ENCODE data around the gene NXPH4. TPM values are rescaled to one million over a fixed set of nuclear protein-coding genes. Genes with fewer than 3 reads are reported as not detected.

NXPH4 gene
- total and polyA plus RNA-seq, 4 donors = 0.15 to 0.94 (median 0.48) TPM

DNA sequence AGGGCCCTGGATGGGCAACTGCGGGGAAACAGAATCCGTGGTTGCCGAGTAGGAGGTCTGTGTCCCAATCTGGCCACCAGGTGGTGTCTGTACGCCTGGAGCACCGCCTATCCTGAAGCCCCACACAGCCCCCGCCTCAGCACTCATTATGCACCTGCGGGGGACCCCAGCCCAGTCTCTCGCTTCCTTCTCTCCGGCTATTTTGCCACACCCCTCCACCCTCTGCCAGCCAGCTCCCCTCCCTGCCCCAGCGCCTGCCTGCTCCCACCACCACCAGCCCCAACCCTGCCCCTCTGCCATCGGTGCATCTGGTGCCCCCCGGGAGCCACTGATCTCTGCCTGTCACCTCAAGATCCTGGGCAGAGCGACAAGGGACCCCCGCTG is 2.2 kb upstream of the NXPH4 start:
- H3K9ac ChIP-seq (ENCODE audit: insufficient read depth in 1 of 2, low read length in 2 of 2) = no peak overlapping the region
- WGBS, 2 donors = 1 to 2% methylated on average over 14 of the region's 14 CpGs
- H3K27me3 ChIP-seq (ENCODE audit: control insufficient read depth in 3 of 3, insufficient read depth in 3 of 3, low read length in 2 of 3) = peaks cover 0 to 38% (median 26%) of the 10 kb centered on the region in 3 donors

DNA sequence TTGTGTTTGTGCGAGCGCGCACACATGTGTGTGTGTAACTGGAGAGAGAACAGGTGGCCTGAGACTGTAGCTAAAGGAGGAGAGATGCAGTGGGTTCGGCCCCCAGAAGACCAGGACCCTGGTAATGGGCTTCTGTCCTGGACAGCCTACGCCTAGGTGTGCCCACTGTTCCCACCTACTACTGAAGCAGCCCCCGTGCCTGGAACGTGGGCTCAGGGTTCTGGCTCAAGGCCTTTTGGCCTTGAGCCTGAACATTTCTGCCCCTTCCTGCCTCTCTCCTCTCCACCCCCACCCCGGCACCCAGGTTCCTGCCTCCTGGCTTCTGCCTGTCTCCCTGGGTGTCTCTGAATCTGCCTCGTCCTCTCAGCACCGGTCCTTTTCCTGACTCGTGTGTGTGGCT is 1.5 kb upstream of the NXPH4 start:
- Histone ChIP-seq H3K36me3 (ENCODE audit: control insufficient read depth in 4 of 4, insufficient read depth in 4 of 4, low read length in 4 of 4) (peaks cover 0 to 23% (median 11%) of the 10 kb centered on the region in 4 donors), H3K9ac (ENCODE audit: insufficient read depth in 1 of 2, low read length in 2 of 2) (no peak overlapping the region), H3K27ac (ENCODE audit: low read depth in 1 of 2, low read length in 1 of 2) (no peak overlapping the region), H3K4me1 (ENCODE audit: control insufficient read depth in 5 of 5, insufficient read depth in 5 of 5, low read length in 5 of 5) (peaks cover 0 to 36% (median 12%) of the 10 kb centered on the region in 5 donors), H3K9me3 (ENCODE audit: control insufficient read depth in 4 of 4, insufficient read depth in 3 of 4, low read length in 3 of 4) (no peaks in the 10 kb centered on the region), H3K27me3 (ENCODE audit: control insufficient read depth in 3 of 3, insufficient read depth in 3 of 3, low read length in 2 of 3) (peaks cover 0 to 45% (median 30%) of the 10 kb centered on the region in 3 donors), H3K4me3 (no peak overlapping the region)
- ATAC-seq (ENCODE audit: insufficient read depth, low FRiP score) = no peak
- no peak for DNase-seq
- WGBS, 2 donors = 33 to 38% methylated on average over 11 of the region's 11 CpGs
- TF ChIP-seq, protein P1, sequence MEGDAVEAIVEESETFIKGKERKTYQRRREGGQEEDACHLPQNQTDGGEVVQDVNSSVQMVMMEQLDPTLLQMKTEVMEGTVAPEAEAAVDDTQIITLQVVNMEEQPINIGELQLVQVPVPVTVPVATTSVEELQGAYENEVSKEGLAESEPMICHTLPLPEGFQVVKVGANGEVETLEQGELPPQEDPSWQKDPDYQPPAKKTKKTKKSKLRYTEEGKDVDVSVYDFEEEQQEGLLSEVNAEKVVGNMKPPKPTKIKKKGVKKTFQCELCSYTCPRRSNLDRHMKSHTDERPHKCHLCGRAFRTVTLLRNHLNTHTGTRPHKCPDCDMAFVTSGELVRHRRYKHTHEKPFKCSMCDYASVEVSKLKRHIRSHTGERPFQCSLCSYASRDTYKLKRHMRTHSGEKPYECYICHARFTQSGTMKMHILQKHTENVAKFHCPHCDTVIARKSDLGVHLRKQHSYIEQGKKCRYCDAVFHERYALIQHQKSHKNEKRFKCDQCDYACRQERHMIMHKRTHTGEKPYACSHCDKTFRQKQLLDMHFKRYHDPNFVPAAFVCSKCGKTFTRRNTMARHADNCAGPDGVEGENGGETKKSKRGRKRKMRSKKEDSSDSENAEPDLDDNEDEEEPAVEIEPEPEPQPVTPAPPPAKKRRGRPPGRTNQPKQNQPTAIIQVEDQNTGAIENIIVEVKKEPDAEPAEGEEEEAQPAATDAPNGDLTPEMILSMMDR (IDR thresholded peaks at IDR 0.05; ENCODE audit: control extremely low read depth, extremely low read depth) = no peak

More for the DNA sequence above, 2.2 kb upstream of the NXPH4 start:
- no peak overlapping the region for H3K4me3 ChIP-seq
- no peaks in the 10 kb centered on the region for H3K9me3 ChIP-seq (ENCODE audit: control insufficient read depth in 4 of 4, insufficient read depth in 3 of 4, low read length in 3 of 4)
- H3K36me3 ChIP-seq (ENCODE audit: control insufficient read depth in 4 of 4, insufficient read depth in 4 of 4, low read length in 4 of 4) = peaks cover 0 to 29% (median 13%) of the 10 kb centered on the region in 4 donors
- no peak overlapping the region for H3K27ac ChIP-seq (ENCODE audit: low read depth in 1 of 2, low read length in 1 of 2)
- peak; percentile 64 to 72 (median 66) for DNase-seq
- no peak for ATAC-seq (ENCODE audit: insufficient read depth, low FRiP score)
- TF ChIP-seq, protein P1 (IDR thresholded peaks at IDR 0.05; ENCODE audit: control extremely low read depth, extremely low read depth) = peak; percentile 25
- H3K4me1 ChIP-seq (ENCODE audit: control insufficient read depth in 5 of 5, insufficient read depth in 5 of 5, low read length in 5 of 5) = peaks cover 0 to 30% (median 12%) of the 10 kb centered on the region in 5 donors

DNA sequence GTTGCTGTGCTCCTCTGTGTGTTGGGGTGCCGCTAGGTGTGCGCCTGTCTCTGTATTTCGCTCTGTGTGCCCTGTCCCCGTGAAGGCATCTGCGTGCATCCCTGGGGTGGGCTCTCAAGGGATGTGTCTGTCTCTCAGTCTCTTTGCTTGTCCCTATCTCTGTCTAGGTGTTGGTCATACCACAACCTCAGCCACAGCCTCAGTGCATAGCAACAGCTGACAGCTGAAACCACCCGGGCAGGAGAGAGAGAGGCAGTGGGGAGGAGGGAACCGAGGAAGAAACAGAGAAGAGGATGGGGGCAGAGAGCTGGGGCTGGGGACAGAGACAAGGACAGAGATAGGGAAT is 953 bp upstream of the NXPH4 start:
- Histone ChIP-seq H3K27me3 (ENCODE audit: control insufficient read depth in 3 of 3, insufficient read depth in 3 of 3, low read length in 2 of 3) (peaks cover 0 to 48% (median 33%) of the 10 kb centered on the region in 3 donors), H3K4me1 (ENCODE audit: control insufficient read depth in 5 of 5, insufficient read depth in 5 of 5, low read length in 5 of 5) (peaks cover 0 to 36% (median 12%) of the 10 kb centered on the region in 5 donors), H3K27ac (ENCODE audit: low read depth in 1 of 2, low read length in 1 of 2) (no peak overlapping the region), H3K4me3 (no peak overlapping the region), H3K9ac (ENCODE audit: insufficient read depth in 1 of 2, low read length in 2 of 2) (no peak overlapping the region), H3K9me3 (ENCODE audit: control insufficient read depth in 4 of 4, insufficient read depth in 3 of 4, low read length in 3 of 4) (no peaks in the 10 kb centered on the region), H3K36me3 (ENCODE audit: control insufficient read depth in 4 of 4, insufficient read depth in 4 of 4, low read length in 4 of 4) (peaks cover 0 to 18% (median 7%) of the 10 kb centered on the region in 4 donors)
- ATAC-seq (ENCODE audit: insufficient read depth, low FRiP score) (no peak), DNase-seq (no peak)
- WGBS, 2 donors = 16 to 18% methylated on average over 7 of the region's 7 CpGs
- TF ChIP-seq, protein P1 (IDR thresholded peaks at IDR 0.05; ENCODE audit: control extremely low read depth, extremely low read depth) = no peak
